PC-3 (cell line): ENCODE data around the gene VDAC1.

Source experiments
- CTCF ChIP-seq: fragments of 300-600 bp; sonication (generic); conservative IDR thresholded peaks from 2 replicates; pipeline ENCODE4 v1.5.1; 2017; ENCODE audit warnings: antibody characterized with exemption, low read depth, mild to moderate bottlenecking, low read length
- EZH2 ChIP-seq: fragments of 300-600 bp; sonication (generic); IDR thresholded peaks from one replicate; pipeline ENCODE4 v1.6.1; 2017; ENCODE audit warnings: antibody characterized with exemption, mild to moderate bottlenecking, low read length; ENCODE audit not compliant: unreplicated experiment

- TF ChIP-seq CTCF (no peak), EZH2 (no peak)
Measured at GRCh38 chr5:134019636-134020035, 14.9 kb upstream of the VDAC1 start.
